Ecto neural progenitor cell (in vitro differentiated cells): ENCODE results near the gene FRMPD4.

Experiments
- DNase-seq: peaks from one replicate; pipeline ENCODE4 v3.0.0-alpha.2; 2018; ENCODE audit warnings: low spot score

FRMPD4 gene

DNA sequence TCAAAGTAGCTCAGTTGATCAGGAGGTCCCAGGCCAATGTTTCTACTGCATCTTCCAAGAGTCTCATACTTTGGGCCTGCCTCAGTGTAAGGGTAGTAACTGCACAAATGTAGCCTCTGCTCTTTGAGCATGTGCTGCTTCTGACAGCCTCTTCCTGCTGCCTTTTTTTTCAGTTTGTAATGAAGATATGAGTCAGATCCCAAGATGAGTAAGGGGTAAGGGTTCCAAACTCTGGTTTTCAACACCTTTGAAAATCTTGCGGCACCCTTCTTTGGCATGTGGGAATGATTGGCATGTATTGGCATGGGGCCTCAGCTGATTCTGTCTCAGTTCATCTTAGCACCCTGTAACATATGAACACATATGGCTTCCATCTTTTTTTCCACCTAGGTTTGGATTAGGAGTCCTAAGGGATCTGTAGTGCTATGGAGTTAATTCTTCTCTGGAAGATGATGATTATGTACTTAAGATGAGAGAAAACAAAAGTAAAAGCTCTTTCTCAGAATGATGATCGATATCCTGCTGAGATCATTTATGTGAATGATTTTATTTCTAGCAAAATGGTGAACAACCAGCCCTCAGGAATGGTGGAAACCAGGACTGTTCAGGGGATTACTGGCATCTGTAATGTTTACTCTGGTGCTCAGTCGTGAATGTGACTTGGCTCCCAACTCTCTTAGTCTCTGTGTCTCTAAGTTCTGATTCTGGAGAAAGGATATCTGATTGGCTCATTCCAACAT, 534.3 kb downstream of the FRMPD4 start:
- DNase-seq, result no peak

GRCh38 chrX:12673487-12673886, 535.2 kb downstream of the FRMPD4 start:
- no peak for DNase-seq

DNA sequence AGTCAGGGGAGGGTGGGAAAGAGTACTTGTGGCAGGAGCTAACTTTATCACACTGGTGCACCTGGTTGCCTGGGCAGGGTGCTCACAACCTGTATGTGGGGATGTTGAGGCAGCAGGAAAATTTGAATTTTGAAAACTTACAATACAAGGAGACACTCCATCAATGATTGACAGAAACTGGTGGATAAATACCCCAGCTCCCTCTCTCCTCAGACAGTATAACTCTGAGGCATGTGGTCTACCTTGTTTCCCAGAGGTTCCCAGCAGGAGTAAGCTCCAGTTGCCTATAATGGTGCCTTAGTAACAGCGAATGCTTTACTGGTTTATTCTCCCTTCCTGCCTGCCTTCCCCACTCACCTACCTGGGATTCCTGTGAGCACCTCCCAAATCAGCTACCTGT, 541.2 kb downstream of the FRMPD4 start:
- DNase-seq, result no peak

DNA sequence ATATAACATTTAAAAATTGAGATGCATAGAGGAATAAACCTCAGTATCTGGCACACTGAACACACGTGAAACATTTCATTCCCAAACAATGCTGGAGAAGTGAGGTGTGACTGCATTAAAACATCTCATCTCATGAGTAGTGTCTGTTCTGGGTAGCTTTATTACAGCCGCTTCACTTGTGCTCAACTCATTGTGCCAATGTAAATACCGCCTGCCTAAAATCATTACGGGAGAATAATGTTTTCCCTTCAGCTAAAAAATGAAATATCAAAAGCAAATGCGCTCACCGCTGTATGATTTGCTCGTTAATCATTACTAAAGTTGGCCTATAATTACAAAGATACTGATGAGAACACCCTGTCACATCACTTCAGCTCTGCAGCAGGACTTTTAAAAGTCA, 542.8 kb downstream of the FRMPD4 start:
- DNase-seq, result no peak

GRCh38 chrX:12685541-12685940, 547.3 kb downstream of the FRMPD4 start:
- DNase-seq, result no peak

DNA sequence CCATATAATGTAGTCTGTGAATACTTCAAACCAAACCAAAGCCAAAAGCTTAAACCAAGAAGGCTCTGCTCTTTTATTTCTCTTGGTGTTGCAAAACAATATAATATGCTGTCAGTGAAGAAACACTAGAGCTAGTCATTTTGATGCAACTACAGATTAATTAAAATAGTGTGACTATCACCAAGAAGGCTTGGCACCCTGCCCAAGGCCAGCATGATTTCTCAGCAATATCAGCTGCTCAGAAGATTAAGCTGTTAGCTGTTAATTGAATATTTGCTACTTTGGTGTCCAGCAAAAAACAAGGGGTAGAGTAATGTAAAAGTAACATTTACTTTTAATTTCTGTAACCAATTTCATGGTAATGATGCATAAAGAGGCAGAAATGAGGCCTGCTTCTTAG, 548.1 kb downstream of the FRMPD4 start:
- no peak for DNase-seq

- DNase-seq, result no peak
Measured at GRCh38 chrX:12690646-12691045, 552.4 kb downstream of the FRMPD4 start.

- no peak for DNase-seq
Measured at GRCh38 chrX:12693754-12694153, 555.5 kb downstream of the FRMPD4 start.

DNA sequence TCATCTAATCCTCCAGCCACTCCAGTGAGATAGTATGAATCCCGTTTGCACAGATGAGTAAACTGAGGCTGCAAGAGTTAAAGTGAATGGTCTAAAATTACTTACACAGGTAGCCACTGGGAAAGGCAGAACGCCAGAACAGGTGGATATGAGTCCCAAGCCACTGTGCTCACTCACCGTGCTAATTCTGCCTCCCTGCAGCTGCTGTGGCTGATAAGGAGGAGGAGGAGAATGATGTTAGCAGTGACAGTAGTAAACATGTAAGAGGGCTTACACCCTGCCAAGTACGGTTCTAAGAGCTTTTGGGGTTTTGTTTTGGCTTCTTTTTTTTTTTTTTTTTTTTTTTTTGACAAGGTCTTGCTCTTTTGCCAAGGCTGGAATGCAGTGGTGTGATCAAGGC, 562.5 kb downstream of the FRMPD4 start:
- no peak for DNase-seq

- peak; percentile 55 for DNase-seq
Measured at GRCh38 chrX:12701628-12702027, 563.4 kb downstream of the FRMPD4 start.

DNA sequence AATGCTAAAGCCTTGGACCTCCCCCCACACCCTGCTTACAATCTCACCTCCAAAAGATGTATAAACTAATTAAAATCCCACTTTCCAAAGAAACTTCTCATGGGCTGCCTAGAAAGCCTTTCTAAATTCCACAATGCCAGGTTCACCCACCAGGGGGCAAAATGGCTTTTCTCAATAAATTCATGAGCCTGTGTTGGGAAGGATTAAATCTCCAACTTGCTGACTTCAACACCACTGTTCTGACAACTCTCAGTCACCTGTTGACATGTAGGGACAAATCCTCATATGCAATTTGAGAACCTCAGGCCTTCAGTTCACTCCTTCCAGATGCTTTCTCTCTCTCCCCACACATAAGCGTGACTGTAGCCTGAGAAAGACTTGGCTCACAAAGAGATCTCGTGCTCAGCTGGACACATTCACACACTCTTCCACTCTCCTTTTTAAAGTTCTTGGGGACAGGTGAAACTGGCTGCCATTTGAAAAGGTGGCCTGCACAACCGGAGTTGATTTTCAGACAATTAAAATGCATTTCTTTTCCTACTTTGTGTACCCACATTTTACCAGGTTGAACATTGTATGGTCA, 564.3 kb downstream of the FRMPD4 start:
- no peak for DNase-seq

- no peak for DNase-seq
Measured at GRCh38 chrX:12704706-12705105, 566.4 kb downstream of the FRMPD4 start.

DNA sequence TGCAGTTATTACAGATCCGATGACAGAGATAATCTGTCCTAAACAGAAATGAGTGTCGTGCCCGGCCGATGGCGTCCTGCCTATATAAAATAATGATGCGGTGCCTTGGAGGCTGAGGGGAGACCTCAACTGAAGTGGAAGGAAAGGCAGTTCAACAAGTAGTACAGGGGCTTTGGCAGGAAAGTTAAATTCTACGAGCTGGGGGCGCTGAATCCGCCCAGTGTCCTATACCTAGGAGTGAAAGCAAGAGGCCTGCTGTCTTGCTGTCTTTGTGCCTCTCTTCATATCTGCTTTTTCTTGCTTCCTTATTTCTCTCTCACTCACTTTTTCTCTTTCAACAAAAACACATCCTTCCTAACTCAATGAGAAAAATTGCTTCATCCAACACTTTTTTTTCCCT, 570.8 kb downstream of the FRMPD4 start:
- no peak for DNase-seq

- no peak for DNase-seq
Measured at GRCh38 chrX:12711435-12712040, 573.3 kb downstream of the FRMPD4 start.

GRCh38 chrX:12716574-12716973, 578.3 kb downstream of the FRMPD4 start:
- DNase-seq, result no peak

DNA sequence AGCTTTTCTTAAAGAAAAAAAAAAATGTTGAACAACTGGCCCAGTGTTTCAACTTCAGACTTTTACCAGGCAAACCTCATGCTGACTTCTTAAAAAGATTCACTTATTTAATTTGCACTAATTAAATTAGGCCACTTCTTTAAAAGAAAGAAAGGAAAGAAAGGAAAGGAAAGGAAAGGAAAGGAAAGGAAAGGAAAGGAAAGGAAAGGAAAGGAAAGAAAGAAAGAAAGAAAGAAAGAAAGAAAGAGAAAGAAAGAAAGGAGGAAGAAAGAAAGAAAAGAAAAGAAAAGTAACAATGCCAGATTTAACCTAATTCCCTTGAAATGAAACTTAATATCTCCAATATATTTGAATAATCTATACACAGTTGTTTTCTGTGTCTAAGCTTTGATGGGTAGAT, 581.6 kb downstream of the FRMPD4 start:
- DNase-seq, result no peak

- DNase-seq, result peak; percentile 49
Measured at GRCh38 chrX:12721042-12721441, 582.8 kb downstream of the FRMPD4 start.

DNA sequence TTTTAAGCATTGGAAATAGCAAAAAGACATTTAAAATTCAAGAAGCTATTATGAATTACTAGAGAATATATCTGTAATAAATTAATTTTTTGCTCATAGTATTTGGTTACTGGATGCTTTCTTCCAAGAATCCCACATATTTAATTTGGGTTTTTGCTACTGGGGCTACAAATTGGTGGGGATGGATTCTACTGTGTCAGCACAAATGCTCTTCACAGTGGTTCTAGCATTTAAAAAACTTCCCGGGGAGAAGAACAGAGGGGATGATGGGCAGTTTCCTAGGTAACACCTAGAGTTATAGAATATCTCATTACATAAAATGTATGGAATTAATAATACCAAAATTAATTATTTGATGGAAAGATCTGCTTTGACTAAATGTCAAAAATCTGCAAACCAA, 584.0 kb downstream of the FRMPD4 start:
- no peak for DNase-seq

GRCh38 chrX:12741416-12741815, 603.1 kb downstream of the FRMPD4 start:
- no peak for DNase-seq

GRCh38 chrX:12747433-12747832, 609.2 kb downstream of the FRMPD4 start:
- no peak for DNase-seq

- DNase-seq, result no peak
Measured at GRCh38 chrX:12751887-12752286, 613.6 kb downstream of the FRMPD4 start.

GRCh38 chrX:12753366-12753765, 615.1 kb downstream of the FRMPD4 start:
- no peak for DNase-seq

- no peak for DNase-seq
Measured at GRCh38 chrX:12758291-12758690, 620.0 kb downstream of the FRMPD4 start.

DNA sequence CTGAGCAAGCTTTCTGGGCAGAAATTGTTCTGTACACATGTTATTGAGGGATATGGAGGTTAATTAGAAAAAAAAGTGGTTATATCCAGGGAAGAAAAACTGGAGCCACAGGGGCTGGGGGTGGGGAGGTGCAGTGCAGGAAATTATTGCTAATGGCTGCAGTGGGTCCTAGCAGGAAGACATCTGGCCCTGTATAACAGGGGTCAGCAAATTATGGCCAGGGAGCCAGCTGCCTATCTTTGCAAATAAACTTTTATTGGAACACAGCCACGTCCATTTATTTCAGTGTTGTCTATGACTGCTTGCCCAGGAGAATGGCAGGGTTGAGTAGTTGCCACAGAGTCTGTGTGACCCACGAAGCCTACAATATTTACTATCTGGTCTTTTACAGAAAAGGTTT, 629.6 kb downstream of the FRMPD4 start:
- no peak for DNase-seq
